Measurements from ENCODE around the gene THSD7B. TPM values are rescaled to one million over a fixed set of nuclear protein-coding genes. Genes with fewer than 3 reads are reported as not detected.

The THSD7B gene
- total RNA-seq, 1 donor from 2014 or later, result 9.8 TPM

GRCh38 chr2:137036619-137037018, 271.3 kb downstream of the THSD7B start:
- no peak overlapping the region for H3K27ac Mint-ChIP-seq
- no peak for TF ChIP-seq CTCF (conservative IDR thresholded peaks at IDR 0.05)
- H3K4me3 Mint-ChIP-seq, result no peak overlapping the region
- no peaks in the 10 kb centered on the region for H3K36me3 Mint-ChIP-seq
- no peaks in the 10 kb centered on the region for H3K27me3 Mint-ChIP-seq
- no peak for DNase-seq (ENCODE audit: extremely low spot score, unreplicated experiment)
- H3K9me3 Mint-ChIP-seq, result peaks cover 3% of the 10 kb centered on the region
- H3K4me1 Mint-ChIP-seq (ENCODE audit: unreplicated experiment), result no peaks in the 10 kb centered on the region

- no peaks in the 10 kb centered on the region for H3K27me3 Mint-ChIP-seq
- DNase-seq (ENCODE audit: extremely low spot score, unreplicated experiment), result no peak
- H3K4me1 Mint-ChIP-seq (ENCODE audit: unreplicated experiment), result peaks cover 4% of the 10 kb centered on the region
- H3K9me3 Mint-ChIP-seq, result no peaks in the 10 kb centered on the region
- no peak overlapping the region for H3K27ac Mint-ChIP-seq
- no peak for TF ChIP-seq CTCF (conservative IDR thresholded peaks at IDR 0.05)
- H3K36me3 Mint-ChIP-seq, result no peaks in the 10 kb centered on the region
- H3K4me3 Mint-ChIP-seq, result no peak overlapping the region
These were observed 274.3 kb downstream of the THSD7B start for GRCh38 chr2:137039482-137040152.

GRCh38 chr2:137047369-137047768, 282.0 kb downstream of the THSD7B start:
- Mint-ChIP-seq H3K27ac (no peak overlapping the region), H3K4me3 (no peak overlapping the region), H3K27me3 (no peaks in the 10 kb centered on the region), H3K9me3 (no peaks in the 10 kb centered on the region), H3K4me1 (ENCODE audit: unreplicated experiment) (peaks cover 7% of the 10 kb centered on the region), H3K36me3 (no peaks in the 10 kb centered on the region)
- TF ChIP-seq CTCF (conservative IDR thresholded peaks at IDR 0.05), result no peak
- DNase-seq (ENCODE audit: extremely low spot score, unreplicated experiment), result no peak

DNA sequence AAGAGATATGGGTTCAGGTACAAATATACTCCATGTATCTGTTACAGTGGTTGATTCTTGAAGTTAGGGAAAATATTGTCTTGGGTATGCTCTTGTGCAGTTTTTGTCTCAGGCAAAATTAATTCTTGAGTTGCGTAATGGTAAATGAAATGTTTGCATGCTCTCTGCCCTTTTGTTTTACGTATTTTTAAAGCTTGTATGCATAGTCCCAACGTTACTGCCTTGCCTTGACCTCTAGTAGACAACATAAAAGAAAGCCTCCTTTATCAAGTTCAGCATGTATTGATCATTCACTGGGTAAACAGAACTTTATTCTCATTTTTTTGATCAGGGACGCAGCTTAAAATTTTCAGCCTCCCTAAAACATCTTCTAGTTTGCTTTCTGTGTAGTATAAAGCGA, 283.1 kb downstream of the THSD7B start:
- Mint-ChIP-seq H3K9me3 (no peaks in the 10 kb centered on the region), H3K4me3 (no peak overlapping the region), H3K36me3 (no peaks in the 10 kb centered on the region), H3K27me3 (no peaks in the 10 kb centered on the region), H3K27ac (no peak overlapping the region), H3K4me1 (ENCODE audit: unreplicated experiment) (peaks cover 4% of the 10 kb centered on the region)
- TF ChIP-seq CTCF (conservative IDR thresholded peaks at IDR 0.05), result no peak
- no peak for DNase-seq (ENCODE audit: extremely low spot score, unreplicated experiment)

GRCh38 chr2:137049518-137049917, 284.2 kb downstream of the THSD7B start:
- Mint-ChIP-seq H3K27ac (no peak overlapping the region), H3K4me3 (no peak overlapping the region), H3K9me3 (no peaks in the 10 kb centered on the region), H3K36me3 (no peaks in the 10 kb centered on the region), H3K4me1 (ENCODE audit: unreplicated experiment) (peaks cover 4% of the 10 kb centered on the region), H3K27me3 (no peaks in the 10 kb centered on the region)
- no peak for TF ChIP-seq CTCF (conservative IDR thresholded peaks at IDR 0.05)
- no peak for DNase-seq (ENCODE audit: extremely low spot score, unreplicated experiment)

Data from type B pancreatic cell (in vitro differentiated cells).